Measurements from ENCODE around the gene DMRTC2. TPM values are rescaled to one million over a fixed set of nuclear protein-coding genes. Genes with fewer than 3 reads are reported as not detected.
A peak's percentile ranks its signal among the peaks of the same experiment; 100 is the strongest.

The DMRTC2 gene
- total RNA-seq, 1 experiment from 2014 or later, result not detected

DNA sequence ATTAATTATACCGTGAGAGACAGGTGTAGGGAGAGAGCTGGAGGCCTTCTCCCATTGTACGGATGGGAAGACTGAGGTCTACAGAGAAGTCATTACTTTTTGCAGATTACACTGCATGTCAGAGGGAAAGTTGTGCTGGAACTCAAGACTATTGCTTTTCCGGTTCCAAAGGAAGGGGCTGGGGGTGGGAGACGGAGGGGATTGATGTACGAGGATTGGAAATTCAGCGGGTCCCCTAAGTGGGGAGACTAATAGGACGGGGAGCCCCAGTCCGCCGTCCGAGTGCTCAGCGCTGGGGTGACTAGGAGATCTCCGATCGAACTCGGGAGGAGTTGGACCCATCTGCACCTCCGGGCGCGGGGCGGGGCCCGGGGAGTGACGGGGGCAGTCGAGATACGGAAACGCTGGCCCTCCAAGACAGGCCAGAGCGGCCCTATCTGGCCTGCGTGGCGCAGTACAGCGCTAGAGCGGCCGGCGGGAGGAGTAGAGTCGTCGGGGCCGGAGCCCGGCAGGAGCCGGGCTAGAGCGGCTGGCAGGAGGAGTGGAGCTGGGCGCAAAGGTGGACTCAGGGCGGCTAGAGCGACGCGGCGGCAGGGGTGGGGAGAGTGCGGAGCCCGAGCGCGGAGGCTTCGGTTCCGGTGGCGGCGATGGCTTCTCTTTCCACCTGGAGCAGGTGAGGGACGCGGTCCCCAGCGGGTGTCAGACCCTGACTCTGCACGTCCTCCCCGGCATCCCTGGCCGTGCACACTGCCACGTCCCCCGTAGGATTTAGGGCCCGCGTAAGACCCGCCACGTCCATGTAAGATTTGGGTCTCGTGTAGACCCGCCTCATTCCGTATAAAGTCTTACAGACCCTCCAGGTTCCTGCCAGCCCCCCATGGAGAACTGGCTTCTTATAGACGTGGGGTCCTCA, 39.2 kb downstream of the DMRTC2 start (continued):
- TF ChIP-seq ARID4B (CRISPR knock-in tag; IDR thresholded peaks at IDR 0.05; ENCODE audit: borderline replicate concordance) (peak; percentile 77; the same call in 1 of the 2 replicates), TP53 (CRISPR knock-in tag; IDR thresholded peaks at IDR 0.05) (peak; percentile 76; the same call in 1 of the 2 replicates), IRF2 (CRISPR knock-in tag; IDR thresholded peaks at IDR 0.05; ENCODE audit: borderline replicate concordance, low read depth) (no peak), USF2 (CRISPR knock-in tag; IDR thresholded peaks at IDR 0.05) (no peak), GRHL2 (CRISPR knock-in tag; IDR thresholded peaks at IDR 0.05; ENCODE audit: insufficient replicate concordance, severe bottlenecking) (no peak), NFE2L1 (CRISPR knock-in tag; IDR thresholded peaks at IDR 0.05) (peak; percentile 65), ETV6 (CRISPR knock-in tag; IDR thresholded peaks at IDR 0.05) (peak; percentile 92), AR (CRISPR knock-in tag; IDR thresholded peaks at IDR 0.05) (no peak), PREB (CRISPR knock-in tag; IDR thresholded peaks at IDR 0.05; ENCODE audit: borderline replicate concordance) (no peak), FOXP1 (CRISPR knock-in tag; IDR thresholded peaks at IDR 0.05; ENCODE audit: borderline replicate concordance) (peak; percentile 78; the same call in 1 of the 2 replicates), CREB1 (CRISPR knock-in tag; IDR thresholded peaks at IDR 0.05) (no peak), ZNF317 (CRISPR knock-in tag; IDR thresholded peaks at IDR 0.05; ENCODE audit: borderline replicate concordance, low read depth) (no peak), CREM (CRISPR knock-in tag; IDR thresholded peaks at IDR 0.05) (peak; percentile 67; the same call in 1 of the 2 replicates), ZNF219 (CRISPR knock-in tag; IDR thresholded peaks at IDR 0.05; ENCODE audit: borderline replicate concordance) (no peak), SP1 (CRISPR knock-in tag; conservative IDR thresholded peaks at IDR 0.05) (peak; percentile 95), OVOL2 (CRISPR knock-in tag; IDR thresholded peaks at IDR 0.05; ENCODE audit: borderline replicate concordance) (no peak), ZNF263 (CRISPR knock-in tag; IDR thresholded peaks at IDR 0.05; ENCODE audit: low read depth) (no peak)
- TF ChIP-seq, protein P1, sequence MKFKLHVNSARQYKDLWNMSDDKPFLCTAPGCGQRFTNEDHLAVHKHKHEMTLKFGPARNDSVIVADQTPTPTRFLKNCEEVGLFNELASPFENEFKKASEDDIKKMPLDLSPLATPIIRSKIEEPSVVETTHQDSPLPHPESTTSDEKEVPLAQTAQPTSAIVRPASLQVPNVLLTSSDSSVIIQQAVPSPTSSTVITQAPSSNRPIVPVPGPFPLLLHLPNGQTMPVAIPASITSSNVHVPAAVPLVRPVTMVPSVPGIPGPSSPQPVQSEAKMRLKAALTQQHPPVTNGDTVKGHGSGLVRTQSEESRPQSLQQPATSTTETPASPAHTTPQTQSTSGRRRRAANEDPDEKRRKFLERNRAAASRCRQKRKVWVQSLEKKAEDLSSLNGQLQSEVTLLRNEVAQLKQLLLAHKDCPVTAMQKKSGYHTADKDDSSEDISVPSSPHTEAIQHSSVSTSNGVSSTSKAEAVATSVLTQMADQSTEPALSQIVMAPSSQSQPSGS (CRISPR knock-in tag; IDR thresholded peaks at IDR 0.05; ENCODE audit: borderline replicate concordance, low read depth), result no peak
- TF ChIP-seq, protein P2, sequence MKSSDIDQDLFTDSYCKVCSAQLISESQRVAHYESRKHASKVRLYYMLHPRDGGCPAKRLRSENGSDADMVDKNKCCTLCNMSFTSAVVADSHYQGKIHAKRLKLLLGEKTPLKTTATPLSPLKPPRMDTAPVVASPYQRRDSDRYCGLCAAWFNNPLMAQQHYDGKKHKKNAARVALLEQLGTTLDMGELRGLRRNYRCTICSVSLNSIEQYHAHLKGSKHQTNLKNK (CRISPR knock-in tag; IDR thresholded peaks at IDR 0.05), result no peak
- TF ChIP-seq, protein P3, sequence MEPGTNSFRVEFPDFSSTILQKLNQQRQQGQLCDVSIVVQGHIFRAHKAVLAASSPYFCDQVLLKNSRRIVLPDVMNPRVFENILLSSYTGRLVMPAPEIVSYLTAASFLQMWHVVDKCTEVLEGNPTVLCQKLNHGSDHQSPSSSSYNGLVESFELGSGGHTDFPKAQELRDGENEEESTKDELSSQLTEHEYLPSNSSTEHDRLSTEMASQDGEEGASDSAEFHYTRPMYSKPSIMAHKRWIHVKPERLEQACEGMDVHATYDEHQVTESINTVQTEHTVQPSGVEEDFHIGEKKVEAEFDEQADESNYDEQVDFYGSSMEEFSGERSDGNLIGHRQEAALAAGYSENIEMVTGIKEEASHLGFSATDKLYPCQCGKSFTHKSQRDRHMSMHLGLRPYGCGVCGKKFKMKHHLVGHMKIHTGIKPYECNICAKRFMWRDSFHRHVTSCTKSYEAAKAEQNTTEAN (CRISPR knock-in tag; IDR thresholded peaks at IDR 0.05), result no peak
- TF ChIP-seq, protein P4, sequence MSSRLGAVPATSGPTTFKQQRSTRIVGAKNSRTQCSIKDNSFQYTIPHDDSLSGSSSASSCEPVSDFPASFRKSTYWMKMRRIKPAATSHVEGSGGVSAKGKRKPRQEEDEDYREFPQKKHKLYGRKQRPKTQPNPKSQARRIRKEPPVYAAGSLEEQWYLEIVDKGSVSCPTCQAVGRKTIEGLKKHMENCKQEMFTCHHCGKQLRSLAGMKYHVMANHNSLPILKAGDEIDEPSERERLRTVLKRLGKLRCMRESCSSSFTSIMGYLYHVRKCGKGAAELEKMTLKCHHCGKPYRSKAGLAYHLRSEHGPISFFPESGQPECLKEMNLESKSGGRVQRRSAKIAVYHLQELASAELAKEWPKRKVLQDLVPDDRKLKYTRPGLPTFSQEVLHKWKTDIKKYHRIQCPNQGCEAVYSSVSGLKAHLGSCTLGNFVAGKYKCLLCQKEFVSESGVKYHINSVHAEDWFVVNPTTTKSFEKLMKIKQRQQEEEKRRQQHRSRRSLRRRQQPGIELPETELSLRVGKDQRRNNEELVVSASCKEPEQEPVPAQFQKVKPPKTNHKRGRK (CRISPR knock-in tag; IDR thresholded peaks at IDR 0.05; ENCODE audit: borderline replicate concordance), result no peak
- TF ChIP-seq, protein P5, sequence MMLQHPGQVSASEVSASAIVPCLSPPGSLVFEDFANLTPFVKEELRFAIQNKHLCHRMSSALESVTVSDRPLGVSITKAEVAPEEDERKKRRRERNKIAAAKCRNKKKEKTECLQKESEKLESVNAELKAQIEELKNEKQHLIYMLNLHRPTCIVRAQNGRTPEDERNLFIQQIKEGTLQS (CRISPR knock-in tag; conservative IDR thresholded peaks at IDR 0.05), result no peak
